ENCODE data around the gene IL17RD. TPM values are rescaled to one million over a fixed set of nuclear protein-coding genes. Genes with fewer than 3 reads are reported as not detected.

IL17RD gene
- total and polyA plus RNA-seq, 2 of the 4 experiments (the other 2 are of a cell fraction) = 0.72 to 0.92 TPM

- Histone ChIP-seq H3K4ac (ENCODE audit: low read depth, low read length) (no peak overlapping the region), H3K14ac (replicated peaks; ENCODE audit: low read depth, low read length) (no peak overlapping the region), H3K4me3 (ENCODE audit: insufficient read depth, low read depth, low read length) (no peak overlapping the region), H3K9me3 (ENCODE audit: control insufficient read depth, insufficient read depth, low read length) (no peaks in the 10 kb centered on the region), H3K56ac (ENCODE audit: extremely low read depth, insufficient read depth, low read length) (no peak overlapping the region), H3K9me1 (ENCODE audit: insufficient read depth, low read length) (no peaks in the 10 kb centered on the region; the same call in 1 of the 2 replicates), H3K4me2 (ENCODE audit: low read depth, low read length) (no peak overlapping the region), H2AFZ (replicated peaks; ENCODE audit: low read length, poor library complexity) (no peak overlapping the region), H3K79me1 (ENCODE audit: low read depth in 1 of 2, low read length in 2 of 2) (no peaks in the 10 kb centered on the region), H3K27ac (ENCODE audit: insufficient read depth, low read length) (no peak overlapping the region), H4K20me1 (ENCODE audit: insufficient read depth, low read length) (no peaks in the 10 kb centered on the region), H2AK9ac (replicated peaks; ENCODE audit: low read depth, low read length, poor library complexity) (no peak overlapping the region), H3K9ac (ENCODE audit: low read depth, low read length) (no peak overlapping the region), H4K91ac (ENCODE audit: insufficient read depth, low read depth, low read length) (no peak overlapping the region), H3K18ac (ENCODE audit: low read depth, low read length) (no peak overlapping the region), H4K5ac (ENCODE audit: low read depth, low read length) (no peak overlapping the region), H3K36me3 (ENCODE audit: control insufficient read depth, insufficient read depth, low read length) (no peaks in the 10 kb centered on the region), H2BK20ac (ENCODE audit: low read depth, low read length) (no peak overlapping the region), H2BK120ac (ENCODE audit: low read depth, low read length) (no peak overlapping the region), H2AK5ac (ENCODE audit: low read depth, low read length) (no peak overlapping the region), H3K4me1 (ENCODE audit: control insufficient read depth, insufficient read depth, low read length) (no peaks in the 10 kb centered on the region; the same call in 1 of the 2 replicates), H2BK15ac (ENCODE audit: low read depth, low read length) (no peak overlapping the region), H3K23ac (ENCODE audit: low read depth, low read length) (no peak overlapping the region), H3K27me3 (ENCODE audit: control insufficient read depth, insufficient read depth, low read length) (peaks cover 8% of the 10 kb centered on the region), H4K8ac (ENCODE audit: low read depth in 2 of 2, low read length in 2 of 2) (no peak overlapping the region), H2BK5ac (ENCODE audit: low read depth, low read length, poor library complexity, severe bottlenecking) (no peak overlapping the region)
- in situ Hi-C loops (cut with MboI; ENCODE audit: low sequenced_read_pairs) (no loop called here), dilution Hi-C loops (cut with HindIII; ENCODE audit: low sequenced_read_pairs, unreplicated experiment) (no loop called here), intact Hi-C loops (cut with micrococcal nuclease) (no loop called here)
- CTCF ChIA-PET = no interaction called here
- no peak for TF ChIP-seq CTCF (conservative IDR thresholded peaks at IDR 0.05; ENCODE audit: low read depth, low read length)
- no peak for TF ChIP-seq CHD1 (IDR thresholded peaks at IDR 0.05; ENCODE audit: low read depth, low read length)
- no peak for TF ChIP-seq MAZ (IDR thresholded peaks at IDR 0.05; ENCODE audit: borderline replicate concordance, low read depth, low read length)
- TF ChIP-seq POLR2A (IDR thresholded peaks at IDR 0.05; ENCODE audit: low read depth, low read length) = no peak
- TF ChIP-seq SMC3 (IDR thresholded peaks at IDR 0.05; ENCODE audit: low read depth, low read length) = no peak
- no peak for TF ChIP-seq USF2 (IDR thresholded peaks at IDR 0.05; ENCODE audit: low read depth, low read length)
- no peak for TF ChIP-seq ELK1 (IDR thresholded peaks at IDR 0.05; ENCODE audit: borderline replicate concordance, low read depth, low read length)
- TF ChIP-seq NFE2L2 (IDR thresholded peaks at IDR 0.05; ENCODE audit: low read depth, low read length) = no peak
- TF ChIP-seq FOS (IDR thresholded peaks at IDR 0.05; ENCODE audit: low read depth, low read length) = no peak
- TF ChIP-seq RFX5 (IDR thresholded peaks at IDR 0.05; ENCODE audit: low read depth, low read length) = no peak
- TF ChIP-seq RCOR1 (IDR thresholded peaks at IDR 0.05; ENCODE audit: insufficient replicate concordance, low read length) = no peak
- TF ChIP-seq CEBPB (IDR thresholded peaks at IDR 0.05; ENCODE audit: low read depth, low read length) = no peak
- no peak for TF ChIP-seq BHLHE40 (IDR thresholded peaks at IDR 0.05; ENCODE audit: low read depth, low read length)
- no peak for TF ChIP-seq MAFK (IDR thresholded peaks at IDR 0.05; ENCODE audit: low read depth, low read length)
- TF ChIP-seq RAD21 (IDR thresholded peaks at IDR 0.05; ENCODE audit: low read length) = no peak
- no peak for TF ChIP-seq MXI1 (IDR thresholded peaks at IDR 0.05; ENCODE audit: borderline replicate concordance, low read depth, low read length)
- no peak for DNase-seq
- no CpG with 5 or more reads among the region's 5 CpGs for WGBS, 2 experiments (ENCODE audit: extremely low coverage in 2 of 2, insufficient read length in 1 of 2)
- ATAC-seq (ENCODE audit: low read depth) = no peak
- POLR2A ChIA-PET (ENCODE audit: unreplicated experiment) = interaction anchor here (0.7 kb wide), 1 partner anchor 13 kb away, joined by 3 read pairs; no protein-coding TSS in a partner anchor
- no TSS peak for BruUV-seq (replicated peaks)
Observed at GRCh38 chr3:57140894-57141293, 24.3 kb downstream of the IL17RD start.
